HEK293 (cell line): ENCODE measurements around the gene DSC1.

Source experiments
- CTCF ChIA-PET: fragments of 350-600 bp; formaldehyde crosslinking; extraction: SDS; loops from one replicate; lab custom pipeline; 2021; ENCODE audit warnings: antibody characterized with exemption; lab: Yijun Ruan, JAX
- POLR2A ChIA-PET: fragments of 300-600 bp; formaldehyde crosslinking; extraction: SDS; loops from one replicate; lab custom pipeline; 2020; ENCODE audit warnings: antibody characterized with exemption, inconsistent platforms; lab: Yijun Ruan, JAX
- H3K27ac ChIP-seq: fragments of 200-500 bp; sonication (Bioruptor generic); 2 replicates; pipeline ENCODE4 v1.5.1; 2014; ENCODE audit warnings: low read depth, low read length, control low read depth, inconsistent platforms; ENCODE audit errors: extremely low read depth
- H3K36me3 ChIP-seq, 2 experiments: fragments of 200-500 bp in 1 of 2; sonication (Bioruptor generic) in 1 of 2; 1 replicate in 1 of 2; 2 replicates in 1 of 2; pipeline ENCODE4 v1.5.1; 2014 to 2017; ENCODE audit warnings: inconsistent platforms in 2 of 2, low read length in 2 of 2; ENCODE audit not compliant: control insufficient read depth in 2 of 2, insufficient read depth in 1 of 2
- H3K4me1 ChIP-seq: fragments of 200-500 bp; sonication (Bioruptor generic); 2 replicates; pipeline ENCODE4 v1.5.1; 2014; ENCODE audit warnings: mild to moderate bottlenecking, low read length, inconsistent platforms; ENCODE audit not compliant: control insufficient read depth, insufficient read depth
- H3K4me3 ChIP-seq: 2 replicates; pipeline ENCODE4 v1.5.1; 2011; ENCODE audit warnings: low read depth, mild to moderate bottlenecking, control low read depth, low read length, moderate library complexity
- H3K9me3 ChIP-seq: fragments of 200-500 bp; sonication (Bioruptor generic); 2 replicates; pipeline ENCODE4 v1.5.1; 2014; ENCODE audit warnings: low read depth, low read length, inconsistent platforms; ENCODE audit not compliant: control insufficient read depth, insufficient read depth
- INSM2 ChIP-seq: fragments of 450-650 bp; formaldehyde crosslinking; IDR thresholded peaks from 2 replicates; pipeline ENCODE4 v1.5.1; 2016; ENCODE audit warnings: missing biosample characterization, missing genetic modification characterization
- KLF10 ChIP-seq: fragments of 450-650 bp; IDR thresholded peaks from 2 replicates; pipeline ENCODE4 v1.5.1; 2018; ENCODE audit warnings: missing biosample characterization, mild to moderate bottlenecking, missing genetic modification characterization
- SETDB1 ChIP-seq: IDR thresholded peaks from one replicate; pipeline ENCODE4 v1.6.1; 2017; ENCODE audit warnings: mild to moderate bottlenecking, low read length, moderate library complexity, mixed read lengths; ENCODE audit not compliant: insufficient read length
- ZBTB1 ChIP-seq: fragments of 450-650 bp; formaldehyde crosslinking; IDR thresholded peaks from 2 replicates; pipeline ENCODE4 v1.5.1; 2016; ENCODE audit warnings: missing biosample characterization, missing genetic modification characterization
- ZBTB21 ChIP-seq: fragments of 450-650 bp; formaldehyde crosslinking; IDR thresholded peaks from 2 replicates; pipeline ENCODE4 v1.5.1; 2017; ENCODE audit warnings: missing biosample characterization, missing genetic modification characterization
- ZBTB7A ChIP-seq: fragments of 450-650 bp; formaldehyde crosslinking; IDR thresholded peaks from 2 replicates; pipeline ENCODE4 v1.5.1; 2016; ENCODE audit warnings: low read depth, missing biosample characterization, missing genetic modification characterization
- ZNF18 ChIP-seq: fragments of 450-650 bp; formaldehyde crosslinking; IDR thresholded peaks from 2 replicates; pipeline ENCODE4 v1.5.1; 2016; ENCODE audit warnings: missing biosample characterization, missing genetic modification characterization
- ZNF184 ChIP-seq: fragments of 450-650 bp; IDR thresholded peaks from 2 replicates; pipeline ENCODE4 v1.5.1; 2018; ENCODE audit warnings: missing biosample characterization, mild to moderate bottlenecking, missing genetic modification characterization
- ZNF239 ChIP-seq: fragments of 450-650 bp; formaldehyde crosslinking; IDR thresholded peaks from 2 replicates; pipeline ENCODE4 v1.5.1; 2016; ENCODE audit warnings: missing biosample characterization, missing genetic modification characterization
- ZNF266 ChIP-seq: fragments of 450-650 bp; formaldehyde crosslinking; IDR thresholded peaks from 2 replicates; pipeline ENCODE4 v1.5.1; 2016; ENCODE audit warnings: missing biosample characterization, missing genetic modification characterization, low read depth
- ZNF488 ChIP-seq: fragments of 450-650 bp; formaldehyde crosslinking; IDR thresholded peaks from 2 replicates; pipeline ENCODE4 v1.5.1; 2016; ENCODE audit warnings: missing biosample characterization, missing genetic modification characterization
- ZNF596 ChIP-seq: fragments of 450-650 bp; IDR thresholded peaks from 2 replicates; pipeline ENCODE4 v1.5.0; 2018; ENCODE audit warnings: missing biosample characterization, mild to moderate bottlenecking, missing genetic modification characterization, moderate library complexity
- ZNF707 ChIP-seq: fragments of 450-650 bp; formaldehyde crosslinking; IDR thresholded peaks from 2 replicates; pipeline ENCODE4 v1.5.1; 2016; ENCODE audit warnings: missing biosample characterization, missing genetic modification characterization
- ZSCAN30 ChIP-seq: fragments of 450-650 bp; IDR thresholded peaks from 2 replicates; pipeline ENCODE4 v1.5.1; 2018; ENCODE audit warnings: missing biosample characterization, mild to moderate bottlenecking, missing genetic modification characterization, moderate library complexity
- ZSCAN4 ChIP-seq: fragments of 450-650 bp; formaldehyde crosslinking; IDR thresholded peaks from 2 replicates; pipeline ENCODE4 v1.5.1; 2017; ENCODE audit warnings: missing biosample characterization, missing genetic modification characterization
- TF ChIP-seq, protein P1 (sequence below): IDR thresholded peaks from 2 replicates; pipeline ENCODE4 v1.6.1; 2011; ENCODE audit warnings: mild to moderate bottlenecking, low read depth, low read length, borderline replicate concordance
- TF ChIP-seq, protein P2 (sequence below): fragments of 450-650 bp; IDR thresholded peaks from 2 replicates; pipeline ENCODE4 v1.5.1; 2018; ENCODE audit warnings: missing biosample characterization, mild to moderate bottlenecking, missing genetic modification characterization
- TF ChIP-seq, protein P3 (sequence below): fragments of 450-650 bp; formaldehyde crosslinking; IDR thresholded peaks from 2 replicates; pipeline ENCODE4 v1.5.1; 2017; ENCODE audit warnings: missing biosample characterization, missing genetic modification characterization
- TF ChIP-seq, protein P4 (sequence below): fragments of 450-650 bp; formaldehyde crosslinking; IDR thresholded peaks from 2 replicates; pipeline ENCODE4 v1.5.1; 2017; ENCODE audit warnings: missing biosample characterization, missing genetic modification characterization

The DSC1 gene

DNA sequence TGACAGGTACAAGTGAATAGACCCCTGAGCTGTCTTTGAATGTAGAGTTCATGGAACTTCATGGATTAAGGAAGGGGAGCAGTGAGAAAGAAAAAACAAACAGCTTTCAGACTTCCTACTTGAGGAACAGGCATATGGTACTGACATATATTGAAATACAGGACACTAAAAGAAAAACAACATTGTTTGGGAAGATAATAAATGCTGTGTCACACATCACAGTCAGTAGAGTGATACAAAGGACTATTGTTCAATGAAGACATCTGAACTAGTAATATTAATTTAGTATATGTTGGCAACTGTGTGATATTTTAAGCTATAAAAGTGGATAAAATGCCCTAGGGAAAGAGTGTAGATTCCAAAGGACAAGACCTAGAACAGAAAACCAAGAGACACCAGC, 63.8 kb downstream of the DSC1 start:
- POLR2A ChIA-PET: interaction anchor here (2.1 kb wide), 1 partner anchor 57 kb away, joined by 11 read pairs; the partner anchor contains the start of gene DSC3
- Histone ChIP-seq H3K27ac (no peak overlapping the region), H3K4me1 (peaks cover 6% of the 10 kb centered on the region), H3K9me3 (no peaks in the 10 kb centered on the region), H3K4me3 (no peak overlapping the region), H3K36me3 (no peaks in the 10 kb centered on the region)
- TF ChIP-seq ZBTB1 (tag by site-specific recombination) (no peak), ZNF707 (no peak), ZSCAN4 (tag by site-specific recombination) (no peak), ZBTB21 (tag by site-specific recombination) (no peak), ZNF184 (tag by site-specific recombination) (no peak), ZNF266 (no peak), INSM2 (tag by site-specific recombination) (no peak), ZBTB7A (tag by site-specific recombination) (no peak), ZNF596 (tag by site-specific recombination) (no peak), ZSCAN30 (tag by site-specific recombination) (no peak), ZNF239 (no peak), SETDB1 (no peak), ZNF488 (tag by site-specific recombination) (no peak)
- TF ChIP-seq, protein P1, sequence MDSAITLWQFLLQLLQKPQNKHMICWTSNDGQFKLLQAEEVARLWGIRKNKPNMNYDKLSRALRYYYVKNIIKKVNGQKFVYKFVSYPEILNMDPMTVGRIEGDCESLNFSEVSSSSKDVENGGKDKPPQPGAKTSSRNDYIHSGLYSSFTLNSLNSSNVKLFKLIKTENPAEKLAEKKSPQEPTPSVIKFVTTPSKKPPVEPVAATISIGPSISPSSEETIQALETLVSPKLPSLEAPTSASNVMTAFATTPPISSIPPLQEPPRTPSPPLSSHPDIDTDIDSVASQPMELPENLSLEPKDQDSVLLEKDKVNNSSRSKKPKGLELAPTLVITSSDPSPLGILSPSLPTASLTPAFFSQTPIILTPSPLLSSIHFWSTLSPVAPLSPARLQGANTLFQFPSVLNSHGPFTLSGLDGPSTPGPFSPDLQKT: no peak
- TF ChIP-seq, protein P2, sequence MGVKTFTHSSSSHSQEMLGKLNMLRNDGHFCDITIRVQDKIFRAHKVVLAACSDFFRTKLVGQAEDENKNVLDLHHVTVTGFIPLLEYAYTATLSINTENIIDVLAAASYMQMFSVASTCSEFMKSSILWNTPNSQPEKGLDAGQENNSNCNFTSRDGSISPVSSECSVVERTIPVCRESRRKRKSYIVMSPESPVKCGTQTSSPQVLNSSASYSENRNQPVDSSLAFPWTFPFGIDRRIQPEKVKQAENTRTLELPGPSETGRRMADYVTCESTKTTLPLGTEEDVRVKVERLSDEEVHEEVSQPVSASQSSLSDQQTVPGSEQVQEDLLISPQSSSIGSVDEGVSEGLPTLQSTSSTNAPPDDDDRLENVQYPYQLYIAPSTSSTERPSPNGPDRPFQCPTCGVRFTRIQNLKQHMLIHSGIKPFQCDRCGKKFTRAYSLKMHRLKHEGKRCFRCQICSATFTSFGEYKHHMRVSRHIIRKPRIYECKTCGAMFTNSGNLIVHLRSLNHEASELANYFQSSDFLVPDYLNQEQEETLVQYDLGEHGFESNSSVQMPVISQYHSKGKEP: no peak
- TF ChIP-seq, protein P3, sequence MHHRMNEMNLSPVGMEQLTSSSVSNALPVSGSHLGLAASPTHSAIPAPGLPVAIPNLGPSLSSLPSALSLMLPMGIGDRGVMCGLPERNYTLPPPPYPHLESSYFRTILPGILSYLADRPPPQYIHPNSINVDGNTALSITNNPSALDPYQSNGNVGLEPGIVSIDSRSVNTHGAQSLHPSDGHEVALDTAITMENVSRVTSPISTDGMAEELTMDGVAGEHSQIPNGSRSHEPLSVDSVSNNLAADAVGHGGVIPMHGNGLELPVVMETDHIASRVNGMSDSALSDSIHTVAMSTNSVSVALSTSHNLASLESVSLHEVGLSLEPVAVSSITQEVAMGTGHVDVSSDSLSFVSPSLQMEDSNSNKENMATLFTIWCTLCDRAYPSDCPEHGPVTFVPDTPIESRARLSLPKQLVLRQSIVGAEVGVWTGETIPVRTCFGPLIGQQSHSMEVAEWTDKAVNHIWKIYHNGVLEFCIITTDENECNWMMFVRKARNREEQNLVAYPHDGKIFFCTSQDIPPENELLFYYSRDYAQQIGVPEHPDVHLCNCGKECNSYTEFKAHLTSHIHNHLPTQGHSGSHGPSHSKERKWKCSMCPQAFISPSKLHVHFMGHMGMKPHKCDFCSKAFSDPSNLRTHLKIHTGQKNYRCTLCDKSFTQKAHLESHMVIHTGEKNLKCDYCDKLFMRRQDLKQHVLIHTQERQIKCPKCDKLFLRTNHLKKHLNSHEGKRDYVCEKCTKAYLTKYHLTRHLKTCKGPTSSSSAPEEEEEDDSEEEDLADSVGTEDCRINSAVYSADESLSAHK (tag by site-specific recombination): no peak
- CTCF ChIA-PET: interaction anchor here (0.5 kb wide), 1 partner anchor 47 kb away, joined by 3 read pairs; no protein-coding TSS in a partner anchor

- peaks cover 6% of the 10 kb centered on the region for H3K4me1 ChIP-seq
- POLR2A ChIA-PET: interaction anchor here (2.1 kb wide), 1 partner anchor 55 kb away, joined by 11 read pairs; the partner anchor contains the start of gene DSC3
- CTCF ChIA-PET: no interaction called here
- no peak overlapping the region for H3K27ac ChIP-seq
- TF ChIP-seq KLF10 (tag by site-specific recombination) (no peak), ZNF18 (tag by site-specific recombination) (0 out of 2 replicates have a peak, but pooled peaks have one; percentile 26)
- TF ChIP-seq, protein P4, sequence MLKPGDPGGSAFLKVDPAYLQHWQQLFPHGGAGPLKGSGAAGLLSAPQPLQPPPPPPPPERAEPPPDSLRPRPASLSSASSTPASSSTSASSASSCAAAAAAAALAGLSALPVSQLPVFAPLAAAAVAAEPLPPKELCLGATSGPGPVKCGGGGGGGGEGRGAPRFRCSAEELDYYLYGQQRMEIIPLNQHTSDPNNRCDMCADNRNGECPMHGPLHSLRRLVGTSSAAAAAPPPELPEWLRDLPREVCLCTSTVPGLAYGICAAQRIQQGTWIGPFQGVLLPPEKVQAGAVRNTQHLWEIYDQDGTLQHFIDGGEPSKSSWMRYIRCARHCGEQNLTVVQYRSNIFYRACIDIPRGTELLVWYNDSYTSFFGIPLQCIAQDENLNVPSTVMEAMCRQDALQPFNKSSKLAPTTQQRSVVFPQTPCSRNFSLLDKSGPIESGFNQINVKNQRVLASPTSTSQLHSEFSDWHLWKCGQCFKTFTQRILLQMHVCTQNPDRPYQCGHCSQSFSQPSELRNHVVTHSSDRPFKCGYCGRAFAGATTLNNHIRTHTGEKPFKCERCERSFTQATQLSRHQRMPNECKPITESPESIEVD (tag by site-specific recombination): peak; percentile 58
- no peak overlapping the region for H3K4me3 ChIP-seq
- H3K9me3 ChIP-seq: no peaks in the 10 kb centered on the region
- peaks cover 0 to 5% of the 10 kb centered on the region in 2 experiments; a peak in 1 of 3 replicates for H3K36me3 ChIP-seq
Measured at GRCh38 chr18:31097666-31098065, 65.0 kb downstream of the DSC1 start.
